Endothelial cell of umbilical vein (primary cell): ENCODE data around the gene TMEM106C. TPM values are rescaled to one million over a fixed set of nuclear protein-coding genes. Genes with fewer than 3 reads are reported as not detected.

ENCODE experiments used
- BruUV-seq: library from RNA; stranded (reverse); fragments of 400-500 nt; replicated peaks from 2 replicates; lab custom pipeline; 2021; lab: Mats Ljungman, UMichigan
- CTCF ChIA-PET: fragments of 300-600, 350-600 bp; sonication (Branson Sonifier 250); formaldehyde crosslinking; loops from one replicate; lab custom pipeline; 2021; ENCODE audit warnings: antibody characterized with exemption, inconsistent platforms; lab: Charles Lee
- POLR2A ChIA-PET: fragments of 300-600, 350-600 bp; sonication (Branson Sonifier 250); formaldehyde crosslinking; loops from one replicate; lab custom pipeline; 2021; ENCODE audit warnings: antibody characterized with exemption, inconsistent platforms; lab: Charles Lee
- DNase-seq: peaks from one replicate; pipeline ENCODE4 v3.0.0-alpha.2; 2011; ENCODE audit warnings: low read depth, low spot score
- FAIRE-seq: peaks from 2 replicates; lab custom pipeline; 2011; peaks lifted over from hg19 to GRCh38; lab: Jason Lieb, UNC
- H2AFZ ChIP-seq: 2 replicates; pipeline ENCODE4 v1.6.0; 2012; ENCODE audit warnings: low read depth, low read length, control low read depth, inconsistent platforms
- H3K27ac ChIP-seq: 2 replicates; pipeline ENCODE4 v1.5.1; 2011; ENCODE audit warnings: low read depth, mild to moderate bottlenecking, control low read depth, low read length, moderate library complexity; ENCODE audit not compliant: insufficient read depth
- H3K27me3 ChIP-seq, 2 experiments: 2 replicates each; pipeline versions ENCODE4 v1.6.0 to v1.6.1; 2011; ENCODE audit warnings: low read length in 2 of 2, mixed read lengths in 1 of 2; ENCODE audit not compliant: control insufficient read depth in 2 of 2, insufficient read depth in 2 of 2
- H3K36me3 ChIP-seq, 2 experiments: 2 replicates in 1 of 2; 3 replicates in 1 of 2; pipeline ENCODE4 v1.5.1; 2011; ENCODE audit warnings: low read length in 2 of 2, mild to moderate bottlenecking in 1 of 2, moderate library complexity in 1 of 2; ENCODE audit not compliant: control insufficient read depth in 2 of 2, insufficient read depth in 2 of 2; ENCODE audit errors: extremely low read depth in 1 of 2
- H3K4me1 ChIP-seq: 3 replicates; pipeline ENCODE4 v1.5.1; 2011; ENCODE audit warnings: mild to moderate bottlenecking, low read length; ENCODE audit not compliant: control insufficient read depth, insufficient read depth; ENCODE audit errors: extremely low read depth
- H3K4me2 ChIP-seq: 2 replicates; pipeline ENCODE4 v1.6.1; 2011; ENCODE audit warnings: low read length, control low read depth, mixed read lengths; ENCODE audit not compliant: insufficient read depth
- H3K4me3 ChIP-seq, 3 experiments: fragments of 200-600 bp in 1 of 3; sonication (generic), shearing (Covaris generic) in 1 of 3; replicated peaks in 1 of 3; 2 replicates each; pipeline ENCODE4 v1.5.1; 2011 to 2016; ENCODE audit warnings: control low read depth in 3 of 3, low read length in 3 of 3, mild to moderate bottlenecking in 2 of 3, inconsistent platforms in 1 of 3, low read depth in 1 of 3, moderate library complexity in 1 of 3; ENCODE audit not compliant: insufficient read depth in 1 of 3
- H3K79me2 ChIP-seq: 2 replicates; pipeline ENCODE4 v1.6.0; 2012; ENCODE audit warnings: low read length, inconsistent platforms; ENCODE audit not compliant: control insufficient read depth, insufficient read depth
- H3K9ac ChIP-seq: replicated peaks from 2 replicates; pipeline ENCODE3; 2011; ENCODE audit warnings: low read length, control low read depth; ENCODE audit not compliant: insufficient read depth; ENCODE audit errors: extremely low read depth
- H3K9me1 ChIP-seq: replicated peaks from 3 replicates; pipeline ENCODE4 v1.6.0; 2011; ENCODE audit warnings: mild to moderate bottlenecking, low read length; ENCODE audit not compliant: control insufficient read depth, insufficient read depth; ENCODE audit errors: extremely low read depth
- H3K9me3 ChIP-seq: replicated peaks from 2 replicates; pipeline ENCODE4 v1.5.1; 2012; ENCODE audit warnings: low read length, inconsistent platforms; ENCODE audit not compliant: control insufficient read depth, insufficient read depth
- H4K20me1 ChIP-seq: replicated peaks from 2 replicates; pipeline ENCODE3; 2011; ENCODE audit warnings: mild to moderate bottlenecking, low read length; ENCODE audit not compliant: control insufficient read depth, insufficient read depth; ENCODE audit errors: extremely low read depth
- CTCF ChIP-seq, 2 donors: IDR thresholded peaks; 1 replicate in 1 of 2; 2 replicates in 1 of 2; pipeline ENCODE4 v1.5.1; 2011; ENCODE audit warnings: low read length in 2 of 2, mild to moderate bottlenecking in 2 of 2, moderate library complexity in 2 of 2, control low read depth in 1 of 2, inconsistent platforms in 1 of 2, low read depth in 1 of 2; ENCODE audit not compliant: insufficient read depth in 1 of 2; ENCODE audit errors: extremely low read depth in 1 of 2
- EZH2 ChIP-seq: IDR thresholded peaks from 2 replicates; pipeline ENCODE4 v1.6.1; 2012; ENCODE audit warnings: borderline replicate concordance, low read depth, mild to moderate bottlenecking, moderate library complexity, low read length, inconsistent platforms; ENCODE audit not compliant: severe bottlenecking
- FOS ChIP-seq: IDR thresholded peaks from 2 replicates; pipeline ENCODE4 v1.6.1; 2011; ENCODE audit warnings: mild to moderate bottlenecking, low read length, moderate library complexity, borderline replicate concordance; ENCODE audit not compliant: insufficient read depth
- GATA2 ChIP-seq: IDR thresholded peaks from 2 replicates; pipeline ENCODE4 v1.7.0; 2011; ENCODE audit warnings: low read depth, mild to moderate bottlenecking, moderate library complexity, mixed read lengths, low read length; ENCODE audit not compliant: insufficient read length, insufficient read depth
- JUN ChIP-seq: IDR thresholded peaks from 2 replicates; pipeline ENCODE4 v1.6.1; 2011; ENCODE audit warnings: borderline replicate concordance, low read depth; ENCODE audit not compliant: insufficient read length, insufficient read depth
- MAX ChIP-seq: IDR thresholded peaks from 2 replicates; pipeline ENCODE4 v1.6.1; 2011; ENCODE audit not compliant: insufficient read depth, insufficient read length
- MYC ChIP-seq: IDR thresholded peaks from one replicate; pipeline ENCODE4 v1.6.1; 2011; ENCODE audit warnings: mild to moderate bottlenecking, low read depth, low read length
- POLR2A ChIP-seq: IDR thresholded peaks from 2 replicates; pipeline ENCODE4 v1.6.1; 2012; ENCODE audit warnings: low read depth, mild to moderate bottlenecking, control low read depth, low read length
- POLR2AphosphoS5 ChIP-seq: IDR thresholded peaks from 2 replicates; pipeline ENCODE4 v1.6.1; 2012; ENCODE audit warnings: low read depth, mild to moderate bottlenecking, control low read depth, low read length, moderate library complexity; ENCODE audit not compliant: insufficient read depth
- dilution Hi-C: fragments of 300-500 bp; cut with MboI; formaldehyde crosslinking; loops from one replicate; pipeline ENCODE4 v1.15.0; 2019; ENCODE audit warnings: low sequenced_read_pairs; ENCODE audit not compliant: extremely low pct_ligation_motif_present
- intact Hi-C: fragments of 100-400 bp; cut with micrococcal nuclease; formaldehyde crosslinking; loops from one replicate; pipeline ENCODE4 v1.10.0; 2022
- polyA plus RNA-seq, 4 experiments: library from polyadenylated mRNA; depleted of rRNA in 3 of 4; stranded (reverse) in 3 of 4; unstranded in 1 of 4; fragments of >200 nt; gene quantifications; 2 replicates each; pipeline versions ENCODE4 v1.2.1 to v1.2.3, GENCODE V29; 2011 to 2012; ENCODE audit warnings: missing spikeins in 1 of 4
- total RNA-seq: library from RNA; stranded (reverse); gene quantifications from 2 replicates; pipeline ENCODE4 v1.2.3, GENCODE V29; 2021

The TMEM106C gene
- total and polyA plus RNA-seq, 2 donors (not counting 3 experiments of a cell fraction or from before 2014, with no cell fraction given) = 84.4 to 148 TPM

- dilution Hi-C loops = no loop called here
- intact Hi-C loops = no loop called here
- POLR2A ChIA-PET = no interaction called here
- Histone ChIP-seq H3K27ac (no peak overlapping the region), H3K9me3 (no peaks in the 10 kb centered on the region), H3K9me1 (no peaks in the 10 kb centered on the region), H3K4me2 (no peak overlapping the region), H3K36me3 (no peaks in the 10 kb centered on the region), H3K9ac (no peak overlapping the region), H3K79me2 (no peaks in the 10 kb centered on the region), H3K4me1 (no peaks in the 10 kb centered on the region), H3K27me3 (peaks cover 3 to 6% of the 10 kb centered on the region in 2 experiments), H2AFZ (no peak overlapping the region), H3K4me3 (no peak overlapping the region), H4K20me1 (no peaks in the 10 kb centered on the region)
- no peak for TF ChIP-seq MAX
- no peak for TF ChIP-seq POLR2A
- no peak for TF ChIP-seq POLR2AphosphoS5
- no peak for TF ChIP-seq FOS
- TF ChIP-seq CTCF (IDR thresholded peaks at IDR 0.05; ENCODE audit: extremely low read depth in 1 of 2, insufficient read depth in 1 of 2, low read depth in 1 of 2, low read length in 2 of 2) = no peak
- TF ChIP-seq MYC = no peak
- TF ChIP-seq JUN = no peak
- TF ChIP-seq EZH2 = no peak
- no peak for TF ChIP-seq GATA2
- no TSS peak for BruUV-seq
- FAIRE-seq (no peak), DNase-seq (no peak)
- CTCF ChIA-PET = no interaction called here
Measured at GRCh38 chr12:47989666-47990065, 26.3 kb downstream of the TMEM106C start.
